Activated T-helper 1 cell treated with anti-CD3 and anti-CD28 coated beads, Interleukin-12 subunit alpha, Interleukin-12 subunit beta, Interleukin-2, Interleukin-4 antibody, amounts not matched to agents 30 ng/mL and 10 ng/mL and 1 ng/mL, durations not matched to agents 14 hours and 24 hours and 36 hours (primary cell): ENCODE results near the gene PSME3. TPM values are rescaled to one million over a fixed set of nuclear protein-coding genes. Genes with fewer than 3 reads are reported as not detected.

Experiments used
- total RNA-seq: library from RNA; stranded (reverse); gene quantifications from 2 replicates; pipeline ENCODE4 v1.2.3, GENCODE V29; 2022

PSME3 gene
- total RNA-seq, 1 donor from 2014 or later: 217 TPM

Other genes with a start within 250 kb of the PSME3 start
- gene RETREG3, start 224.0 kb upstream of the PSME3 start, total RNA-seq: 41.1 and 43.4 TPM in 2 replicates
- gene TUBG1, start 223.7 kb upstream of the PSME3 start, total RNA-seq: 90.0 and 95.2 TPM in 2 replicates
- 9.1 and 11.6 TPM in 2 replicates for gene TUBG2, start 174.1 kb upstream of the PSME3 start, total RNA-seq
- 0.52 and 0.76 TPM in 2 replicates for gene PLEKHH3, start 156.4 kb upstream of the PSME3 start, total RNA-seq
- gene CCR10, start 151.6 kb upstream of the PSME3 start, total RNA-seq: 0.15 and 0.21 TPM in 2 replicates
- gene CNTNAP1, start 150.9 kb upstream of the PSME3 start, total RNA-seq: 1.8 and 2.2 TPM in 2 replicates
- 35.6 and 40.0 TPM in 2 replicates for gene EZH1, start 88.4 kb upstream of the PSME3 start, total RNA-seq
- not detected in 2 replicates for gene RAMP2, start 72.2 kb upstream of the PSME3 start, total RNA-seq
- gene VPS25, start 59.9 kb upstream of the PSME3 start, total RNA-seq: 93.6 and 97.0 TPM in 2 replicates
- 0.12 and 0.29 TPM in 2 replicates for gene WNK4, start 52.8 kb upstream of the PSME3 start, total RNA-seq
- 53.5 and 59.3 TPM in 2 replicates for gene COA3, start 34.7 kb upstream of the PSME3 start, total RNA-seq
- gene CNTD1, start 34.5 kb upstream of the PSME3 start, total RNA-seq: not detected in 2 replicates
- 100 and 110 TPM in 2 replicates for gene BECN1, start 9.1 kb upstream of the PSME3 start, total RNA-seq
- 3.6 and 4.0 TPM in 2 replicates for gene AOC2, start 11.2 kb downstream of the PSME3 start, total RNA-seq
- gene AOC3, start 17.8 kb downstream of the PSME3 start, total RNA-seq: 1.9 and 3.7 TPM in 2 replicates
- gene G6PC1, start 67.4 kb downstream of the PSME3 start, total RNA-seq: not detected in 2 replicates
- gene AARSD1, start 131.1 kb downstream of the PSME3 start, total RNA-seq: 78.2 and 85.5 TPM in 2 replicates
- gene PTGES3L, start 146.7 kb downstream of the PSME3 start, total RNA-seq: 1.0 and 1.6 TPM in 2 replicates
- 16.9 and 18.8 TPM in 2 replicates for gene RUNDC1, start 147.2 kb downstream of the PSME3 start, total RNA-seq
- 1,049 and 1,126 TPM in 2 replicates for gene RPL27, start 165.0 kb downstream of the PSME3 start, total RNA-seq
- gene IFI35, start 173.4 kb downstream of the PSME3 start, total RNA-seq: 65.8 and 67.0 TPM in 2 replicates
- 17.3 TPM in 2 replicates for gene VAT1, start 189.0 kb downstream of the PSME3 start, total RNA-seq
- gene RND2, start 191.8 kb downstream of the PSME3 start, total RNA-seq: 0.07 TPM in 1 of 2 replicates, not detected in the other